AG04450 (cell line): Measurements from ENCODE around the gene ELMO2. TPM values are rescaled to one million over a fixed set of nuclear protein-coding genes. Genes with fewer than 3 reads are reported as not detected.

Experiments used
- CTCF ChIA-PET: fragments of 300-600, 350-600 bp; formaldehyde crosslinking; extraction: SDS; loops from one replicate; lab custom pipeline; 2022; ENCODE audit warnings: antibody characterized with exemption, inconsistent platforms; lab: Charles Lee
- POLR2A ChIA-PET: fragments of 350-600 bp; formaldehyde crosslinking; extraction: SDS; loops from one replicate; lab custom pipeline; 2021; ENCODE audit warnings: antibody characterized with exemption, inconsistent platforms; lab: Yijun Ruan, JAX
- DNase-seq: peaks from one replicate; pipeline ENCODE4 v3.0.0-alpha.2; 2011; ENCODE audit warnings: low read depth, low spot score
- H3K27ac ChIP-seq: one replicate; pipeline ENCODE4 v1.5.1; 2012; ENCODE audit warnings: low read depth, low read length, control low read depth
- H3K27me3 ChIP-seq: one replicate; pipeline ENCODE4 v1.6.0; 2012; ENCODE audit warnings: low read length; ENCODE audit not compliant: control insufficient read depth, insufficient read depth
- H3K4me3 ChIP-seq: 2 replicates; pipeline ENCODE4 v1.5.1; 2011; ENCODE audit warnings: mild to moderate bottlenecking, low read depth, low read length, control low read depth
- H3K9me3 ChIP-seq: 2 replicates; pipeline ENCODE4 v1.5.1; 2012; ENCODE audit warnings: low read length; ENCODE audit not compliant: control insufficient read depth, insufficient read depth
- CTCF ChIP-seq: IDR thresholded peaks from 2 replicates; pipeline ENCODE4 v1.5.1; 2011; ENCODE audit warnings: low read depth, low read length, control low read depth, inconsistent platforms
- polyA plus RNA-seq: library from polyadenylated mRNA; depleted of rRNA; stranded (reverse); fragments of >200 nt; gene quantifications from 2 replicates; pipeline ENCODE4 v1.2.3, GENCODE V29; 2011

ELMO2 gene
- polyA plus RNA-seq, 1 experiment = 34.4 TPM

DNA sequence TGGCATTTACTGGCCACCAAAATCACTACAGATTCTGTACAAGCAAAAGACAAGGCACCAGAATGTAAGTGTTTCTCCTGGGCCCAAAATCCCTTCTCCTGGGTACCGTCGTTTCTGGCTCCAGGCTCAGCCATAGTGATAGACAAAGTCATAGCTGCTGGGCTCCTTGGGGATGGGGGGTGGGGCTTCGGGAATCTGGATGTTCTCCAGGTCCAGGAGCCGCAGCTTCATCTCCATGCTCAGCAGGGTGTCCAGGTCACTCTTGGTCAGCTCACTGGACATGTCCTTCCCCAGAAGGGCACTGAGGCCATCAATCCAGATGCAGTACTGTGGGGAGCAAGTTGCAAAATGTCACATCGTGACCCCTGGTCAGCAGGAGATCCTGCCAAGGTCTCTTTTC is 39.2 kb downstream of the ELMO2 start:
- TF ChIP-seq CTCF = no peak
- H3K27me3 ChIP-seq = no peaks in the 10 kb centered on the region
- no peak overlapping the region for H3K4me3 ChIP-seq
- H3K9me3 ChIP-seq = peaks cover 3% of the 10 kb centered on the region; the same call in 1 of the 2 replicates
- no peak overlapping the region for H3K27ac ChIP-seq
- CTCF ChIA-PET = interaction anchor here (1.1 kb wide), 1 partner anchor 18 kb away, joined by 5 read pairs; no protein-coding TSS in a partner anchor
- POLR2A ChIA-PET = no interaction called here
- DNase-seq = no peak

DNA sequence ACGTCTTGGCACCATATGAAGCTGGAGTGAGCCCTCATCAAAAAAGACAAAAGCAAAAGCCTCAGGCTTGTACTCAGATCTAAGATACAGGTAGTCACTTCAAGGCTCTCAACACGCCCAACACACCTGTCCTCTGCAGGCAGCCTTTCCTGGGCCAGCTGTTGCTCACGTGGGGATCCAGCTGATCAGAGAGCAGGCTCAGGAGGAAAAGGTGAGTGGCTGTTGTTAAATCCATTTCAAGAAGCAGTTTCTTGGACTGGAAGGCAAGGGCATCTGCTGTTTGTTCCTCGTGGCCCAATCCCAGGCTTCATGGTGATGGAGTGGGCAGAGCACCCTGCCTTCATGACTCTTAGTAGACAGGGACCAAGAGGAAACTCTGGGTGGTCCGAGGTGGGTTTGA is 39.6 kb downstream of the ELMO2 start:
- H3K27ac ChIP-seq = no peak overlapping the region
- POLR2A ChIA-PET = no interaction called here
- no peaks in the 10 kb centered on the region for H3K27me3 ChIP-seq
- H3K4me3 ChIP-seq = no peak overlapping the region
- CTCF ChIA-PET = interaction anchor here (1.1 kb wide), 1 partner anchor 18 kb away, joined by 5 read pairs; no protein-coding TSS in a partner anchor
- DNase-seq = no peak
- no peak for TF ChIP-seq CTCF
- peaks cover 3% of the 10 kb centered on the region; the same call in 1 of the 2 replicates for H3K9me3 ChIP-seq

DNA sequence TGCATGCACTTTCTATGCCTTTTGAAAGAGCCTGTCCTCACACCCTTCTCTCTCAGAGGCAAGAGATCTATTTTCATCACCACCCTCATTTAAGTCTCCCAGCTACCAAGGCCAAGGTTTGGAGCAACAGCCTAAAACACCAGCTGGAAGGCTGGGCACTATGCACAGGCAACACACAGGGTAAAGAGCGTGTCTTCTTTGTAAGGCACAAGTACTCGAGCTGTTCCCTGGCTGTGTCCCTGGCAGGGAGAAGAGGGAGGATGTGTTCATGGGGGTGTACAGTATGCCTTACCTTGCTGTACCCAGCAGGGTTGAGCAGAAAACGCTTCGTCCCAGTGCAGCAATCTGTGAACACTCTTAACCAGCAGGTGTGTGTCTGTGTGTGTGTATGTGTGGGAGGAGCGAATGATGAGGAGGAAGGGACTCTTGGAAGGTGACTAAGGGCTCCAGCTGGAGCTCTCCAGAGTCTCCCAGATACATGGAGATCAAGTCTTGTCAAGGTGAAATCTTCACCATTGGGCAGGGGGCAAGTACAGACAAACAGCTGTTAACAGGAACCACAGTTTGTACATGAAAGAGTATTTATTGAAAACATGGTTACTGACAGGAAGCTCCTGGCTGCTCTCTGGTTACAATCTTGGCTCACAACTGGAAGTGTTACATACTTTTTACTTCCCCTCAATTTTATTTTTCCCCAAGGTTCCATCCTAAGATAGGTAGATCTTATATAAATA is 40.8 kb downstream of the ELMO2 start:
- CTCF ChIA-PET = no interaction called here
- Histone ChIP-seq H3K27me3 (no peaks in the 10 kb centered on the region), H3K9me3 (peaks cover 3% of the 10 kb centered on the region; the same call in 1 of the 2 replicates), H3K4me3 (no peak overlapping the region), H3K27ac (no peak overlapping the region)
- TF ChIP-seq CTCF = no peak
- DNase-seq = no peak
- POLR2A ChIA-PET = interaction anchor here (1.2 to 2.2 kb wide), 2 partner anchors 8 to 42 kb away, joined by 7 to 18 read pairs; partner anchors contain the start of gene ELMO2

DNA sequence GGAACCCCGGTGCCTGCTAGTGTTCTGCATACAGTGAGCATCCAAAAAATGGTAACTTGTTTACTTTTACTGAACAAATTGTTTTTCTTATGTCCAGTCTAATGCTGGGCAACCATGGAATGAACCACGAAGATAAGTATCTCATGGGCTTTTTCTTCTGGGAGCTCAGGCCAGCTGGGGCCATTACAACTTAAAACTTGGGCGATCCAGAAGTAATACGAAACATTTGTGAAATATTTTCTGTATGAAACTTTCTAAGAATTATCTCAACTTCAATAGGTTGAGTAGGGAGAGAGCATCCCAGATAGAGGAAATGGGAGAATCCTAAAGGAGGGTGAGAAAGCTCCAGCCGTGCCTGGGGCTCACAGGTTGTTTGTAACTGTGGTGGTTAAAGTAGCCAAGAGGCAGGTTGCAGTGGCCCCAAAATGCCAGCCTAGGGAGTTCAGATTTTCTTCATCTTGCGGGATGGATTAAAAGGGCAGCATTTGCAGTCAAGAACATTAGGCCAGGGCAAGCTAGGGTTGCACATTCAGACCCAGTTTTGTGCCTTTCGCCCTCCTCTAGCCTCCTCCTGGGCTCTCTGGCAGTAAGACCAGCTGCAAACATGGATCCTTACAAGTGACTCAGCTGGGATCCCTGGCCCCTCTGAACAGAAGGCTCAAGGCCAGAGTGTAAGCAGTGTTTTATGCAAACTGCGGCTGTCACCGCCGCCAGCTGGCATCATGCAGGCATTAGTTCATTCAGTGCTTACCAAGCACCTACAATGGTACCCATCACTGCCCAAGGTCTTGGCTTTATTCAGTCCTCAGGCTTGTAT is 41.5 kb downstream of the ELMO2 start:
- H3K9me3 ChIP-seq = peaks cover 3% of the 10 kb centered on the region; the same call in 1 of the 2 replicates
- peak overlapping the region; percentile 39 for H3K27ac ChIP-seq
- ChIA-PET POLR2A (interaction anchor here (0.7 to 2.2 kb wide), 8 partner anchors 9 to 392 kb away, joined by 3 to 18 read pairs (median 4); partner anchors contain the start of gene ELMO2), CTCF (interaction anchor here (0.5 to 1.5 kb wide), 2 partner anchors 395 to 906 kb away, joined by 3 to 4 read pairs; no protein-coding TSS in a partner anchor)
- no peaks in the 10 kb centered on the region for H3K27me3 ChIP-seq
- TF ChIP-seq CTCF = no peak
- DNase-seq = no peak
- peak overlapping the region; percentile 76 for H3K4me3 ChIP-seq
